ES-I3 (cell line): ENCODE data around the gene UGT2B17.
"Not testable (repeated sequence)": the region's sequence is repeated elsewhere in the genome, so short reads cannot be mapped to it uniquely, and the experiment has no call there.

Experiments used
- H3K36me3 ChIP-seq: 2 replicates; pipeline ENCODE4 v1.6.1; 2013; ENCODE audit warnings: mild to moderate bottlenecking, low read length, control low read depth, moderate library complexity; ENCODE audit not compliant: insufficient read depth
- H3K4me1 ChIP-seq: 2 replicates; pipeline ENCODE4 v1.6.1; 2013; ENCODE audit warnings: mild to moderate bottlenecking, control low read depth, low read length; ENCODE audit not compliant: insufficient read depth
- H3K9ac ChIP-seq: 2 replicates; pipeline ENCODE4 v1.6.1; 2013; ENCODE audit warnings: low read depth, mild to moderate bottlenecking, low read length, moderate library complexity
- H3K9me3 ChIP-seq: 2 replicates; pipeline ENCODE4 v1.6.1; 2013; ENCODE audit warnings: mild to moderate bottlenecking, low read length, moderate library complexity; ENCODE audit not compliant: control insufficient read depth, insufficient read depth

The UGT2B17 gene

DNA sequence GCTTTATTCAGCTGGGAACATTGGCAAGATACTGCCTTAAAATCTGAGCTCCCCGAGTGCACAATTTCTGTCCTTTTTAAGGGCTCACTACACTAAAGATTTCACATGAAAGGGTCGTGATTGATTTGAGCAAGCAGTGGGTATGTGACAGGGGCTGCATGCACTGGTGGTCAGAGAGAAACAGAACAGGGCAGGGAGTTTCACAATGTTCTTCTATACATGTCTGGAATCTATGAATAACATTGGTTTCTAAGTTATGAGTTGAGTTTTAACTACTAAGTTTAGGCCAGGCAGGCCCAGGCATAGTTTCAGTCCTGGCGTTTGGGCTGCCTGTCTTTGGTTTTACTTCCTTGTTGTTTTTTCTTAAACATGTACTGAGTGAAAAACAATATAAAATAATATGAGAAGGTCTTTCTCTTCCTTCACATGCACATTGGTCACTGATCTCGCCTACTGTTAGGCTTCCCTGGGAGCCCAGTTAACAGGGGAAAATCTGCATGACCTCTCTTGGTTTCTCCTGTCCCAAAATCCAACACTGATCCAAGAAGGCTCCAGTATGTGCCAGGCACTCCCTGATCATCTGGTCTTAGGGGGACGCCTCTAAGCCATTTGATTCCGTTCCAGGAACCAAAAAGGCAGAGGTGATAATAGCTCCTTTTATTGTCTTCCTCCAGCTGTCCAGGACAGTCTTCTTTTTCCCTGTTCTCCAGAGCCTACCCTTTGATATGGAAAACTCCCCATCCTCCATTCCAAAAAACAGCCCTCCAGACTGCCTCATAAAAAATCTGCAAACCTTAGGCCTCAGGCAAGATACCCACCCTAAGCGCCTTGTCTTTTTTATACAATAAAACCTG, at the start of gene UGT2B17:
Gene UGT2B17 (minus strand): TSS at position 51 of the 854 bp plus-strand sequence. CDS start 7,838 bp downstream, outside the sequence.
- H3K36me3 ChIP-seq: no peaks in the 10 kb centered on the region
- H3K9ac ChIP-seq: no peak within 1 kb of the TSS
- H3K9me3 ChIP-seq: no peaks in the 10 kb centered on the region
- no peaks in the 10 kb centered on the region for H3K4me1 ChIP-seq

DNA sequence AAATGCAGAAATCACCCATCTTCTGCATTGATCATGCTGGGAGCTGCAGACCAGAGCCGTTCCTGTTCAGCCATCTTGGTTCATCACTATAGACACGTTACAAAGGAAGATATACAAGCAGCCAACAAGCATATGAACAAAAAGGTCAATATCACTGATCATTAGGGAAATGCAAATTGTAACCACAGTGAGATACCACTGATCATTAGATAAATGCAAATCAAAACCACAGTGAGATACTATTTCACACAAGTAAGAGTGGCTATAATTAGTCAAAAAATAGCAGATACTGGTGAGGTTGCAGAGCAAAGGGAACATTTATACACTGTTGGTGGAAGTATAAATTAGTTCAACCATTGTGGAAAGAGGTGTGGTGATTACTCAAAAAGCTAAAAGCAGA, 46.6 kb upstream of the UGT2B17 start:
- H3K36me3 ChIP-seq, H3K9me3 ChIP-seq, H3K9ac ChIP-seq, H3K4me1 ChIP-seq: not testable (repeated sequence)

DNA sequence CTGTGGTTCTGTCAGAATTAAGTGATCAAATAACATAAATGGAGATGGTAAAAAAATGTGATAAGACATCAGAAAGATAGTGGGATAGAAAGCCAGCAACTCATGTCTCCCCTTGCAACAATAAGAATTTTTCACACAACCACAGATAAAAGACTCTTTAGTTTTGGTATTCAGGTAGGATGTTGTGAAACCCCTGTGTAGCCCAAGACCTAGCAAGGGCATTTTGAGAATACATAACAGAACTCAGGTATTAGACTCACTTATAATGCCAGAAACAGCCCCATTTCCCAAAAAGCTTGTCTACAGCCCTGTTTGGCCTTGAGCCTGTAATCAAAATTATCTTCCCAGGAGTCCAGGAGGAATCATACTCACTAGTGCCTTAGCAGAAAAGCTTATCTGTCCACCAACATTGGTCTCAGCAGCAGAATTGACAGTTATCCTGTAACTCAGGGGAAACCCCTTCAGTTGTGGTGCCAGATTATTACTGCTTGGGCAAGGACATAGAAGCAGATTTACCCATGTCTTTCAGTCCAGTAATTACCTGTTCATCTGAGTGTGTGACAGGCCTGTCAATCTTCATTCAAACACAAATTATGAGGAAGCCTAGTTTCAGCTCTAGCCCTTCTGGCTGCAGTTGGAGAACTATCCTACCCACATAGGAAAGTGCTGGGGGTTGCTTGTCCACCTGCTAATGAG, 41.0 kb upstream of the UGT2B17 start:
- Histone ChIP-seq H3K36me3 (no peaks in the 10 kb centered on the region), H3K4me1 (no peaks in the 10 kb centered on the region), H3K9ac (no peak overlapping the region), H3K9me3 (no peaks in the 10 kb centered on the region)

DNA sequence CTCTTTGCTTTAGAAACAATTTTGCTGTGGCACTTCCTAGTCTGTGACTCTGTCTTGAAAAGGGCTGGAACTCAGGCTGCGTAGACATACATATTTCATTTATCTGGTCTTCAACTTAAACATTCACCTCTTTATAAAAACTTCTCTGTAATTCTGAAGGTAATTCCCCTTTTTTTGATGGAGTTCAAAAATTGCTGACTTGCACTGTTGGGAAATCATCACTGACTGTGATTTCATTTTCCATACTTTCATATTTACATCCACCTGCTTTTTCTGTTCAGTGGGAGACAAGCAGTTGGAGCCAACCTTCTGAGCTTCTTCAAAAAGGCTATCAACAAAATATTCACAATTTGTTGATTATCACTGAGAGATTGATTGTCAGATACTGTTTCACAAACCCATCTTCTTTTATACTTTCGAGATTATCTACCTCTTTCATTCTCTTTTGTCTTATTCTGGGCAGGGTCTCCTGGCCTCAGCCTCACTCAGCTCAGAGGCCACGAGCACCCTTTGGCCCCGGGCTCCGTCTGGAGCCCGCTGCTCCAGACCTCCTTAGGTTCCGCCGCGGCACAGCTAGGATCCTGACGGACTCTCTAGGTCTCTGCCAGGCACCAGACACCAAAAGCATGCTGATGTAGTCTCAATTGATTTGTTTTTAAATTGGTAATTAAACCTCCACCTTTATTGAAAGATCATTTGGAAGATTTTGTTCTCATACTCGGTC, 39.7 kb upstream of the UGT2B17 start:
- H3K4me1 ChIP-seq: no peaks in the 10 kb centered on the region
- no peak overlapping the region for H3K9ac ChIP-seq
- no peaks in the 10 kb centered on the region for H3K36me3 ChIP-seq
- H3K9me3 ChIP-seq: no peaks in the 10 kb centered on the region

DNA sequence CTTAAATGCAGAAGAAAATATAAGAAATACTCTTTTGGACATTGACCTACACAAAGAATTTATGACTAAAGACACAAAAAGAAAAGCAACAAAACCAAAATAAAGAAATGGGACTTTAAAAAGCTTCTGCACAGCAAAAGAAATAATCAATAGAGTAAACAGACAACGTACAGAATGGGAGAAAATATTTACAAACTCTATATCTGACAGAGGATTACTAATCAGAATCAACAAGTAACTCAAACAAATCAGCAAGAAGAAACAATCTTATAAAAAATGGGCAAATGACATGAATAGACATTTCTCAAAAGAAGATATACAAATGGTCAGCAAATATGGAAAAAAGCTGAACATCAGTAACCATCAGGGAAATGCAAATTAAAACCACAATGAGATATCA, 37.6 kb upstream of the UGT2B17 start:
- Histone ChIP-seq H3K9me3 (no peaks in the 10 kb centered on the region), H3K9ac (no peak overlapping the region), H3K4me1 (no peaks in the 10 kb centered on the region), H3K36me3 (no peaks in the 10 kb centered on the region)

DNA sequence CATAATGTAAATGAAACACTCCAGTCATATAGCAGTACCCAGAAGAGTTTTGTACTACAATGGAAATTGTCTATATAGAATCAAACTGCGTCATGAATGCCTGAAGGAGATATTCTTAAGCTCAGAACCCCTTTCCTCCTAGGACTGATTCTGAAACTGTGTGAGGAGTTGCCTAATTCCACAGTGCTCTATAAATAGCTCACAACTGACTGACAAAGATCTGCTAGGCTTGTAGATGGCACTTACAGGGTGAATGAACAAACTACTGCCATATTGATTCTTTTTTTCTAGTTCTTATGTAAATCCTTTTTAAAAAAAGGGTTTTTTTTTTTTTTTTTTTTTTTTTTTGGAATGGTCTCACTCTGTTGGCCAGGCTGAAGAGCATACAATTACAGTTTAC, 30.1 kb upstream of the UGT2B17 start:
- Histone ChIP-seq H3K36me3 (no peaks in the 10 kb centered on the region), H3K9ac (no peak overlapping the region), H3K4me1 (no peaks in the 10 kb centered on the region), H3K9me3 (no peaks in the 10 kb centered on the region)

DNA sequence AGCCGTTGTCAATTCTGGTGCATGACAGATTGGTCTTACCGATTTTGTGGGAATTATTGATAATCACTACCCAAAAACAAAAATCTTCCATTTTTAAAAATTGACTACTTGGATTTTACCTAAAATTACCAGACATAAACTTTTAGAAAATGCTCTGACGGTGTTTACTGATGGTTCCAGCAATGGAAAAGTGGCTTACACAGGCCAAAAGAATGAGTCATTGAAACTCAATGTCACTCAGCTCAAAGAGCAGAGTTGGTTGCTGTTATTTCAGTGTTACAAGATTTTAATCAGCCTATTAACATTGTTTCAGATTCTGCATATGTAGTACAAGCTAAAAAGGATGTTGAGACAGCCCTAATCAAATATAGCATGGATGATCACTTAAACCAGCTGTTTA, 23.0 kb upstream of the UGT2B17 start:
- Histone ChIP-seq H3K36me3 (no peaks in the 10 kb centered on the region), H3K9me3 (no peaks in the 10 kb centered on the region), H3K9ac (no peak overlapping the region), H3K4me1 (no peaks in the 10 kb centered on the region)

DNA sequence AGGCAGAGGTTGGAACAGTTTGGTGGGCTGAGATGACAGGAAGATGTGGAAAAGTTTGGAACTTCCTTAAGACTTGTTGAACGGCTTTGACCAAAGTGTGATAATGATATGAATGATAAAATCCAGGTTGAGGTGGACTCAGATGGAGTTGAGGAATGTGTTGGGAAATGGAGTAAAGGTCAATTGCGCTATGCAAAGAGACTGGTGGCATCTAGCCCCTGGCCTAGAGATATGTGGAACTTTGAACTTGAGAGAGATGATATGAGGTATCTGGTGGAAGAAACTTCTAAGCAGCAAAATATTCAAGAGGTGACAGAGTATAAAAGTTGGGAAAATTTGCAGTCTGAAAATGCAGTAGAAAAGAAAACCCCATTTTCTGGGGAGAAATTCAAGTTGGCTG, 21.4 kb upstream of the UGT2B17 start:
- H3K36me3 ChIP-seq: no peaks in the 10 kb centered on the region
- no peaks in the 10 kb centered on the region for H3K4me1 ChIP-seq
- no peak overlapping the region for H3K9ac ChIP-seq
- H3K9me3 ChIP-seq: no peaks in the 10 kb centered on the region

DNA sequence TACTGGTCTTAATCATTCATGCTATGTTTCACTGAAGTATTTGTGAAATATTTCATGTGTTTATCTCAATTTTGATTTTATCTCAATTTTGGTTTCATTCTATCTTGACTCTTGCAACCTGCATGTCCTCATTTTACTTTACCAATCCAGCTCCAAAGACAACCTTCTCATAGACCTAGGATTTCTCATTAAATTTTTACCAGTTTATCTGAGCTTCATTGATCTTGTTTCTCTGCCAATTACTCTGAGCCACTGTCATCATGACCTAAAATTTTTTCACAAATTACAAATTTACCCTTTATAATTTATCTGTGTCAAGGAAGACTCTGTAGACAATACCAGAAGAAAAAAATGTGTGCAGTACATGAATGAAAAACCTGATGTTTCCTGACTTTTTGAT, 18.6 kb upstream of the UGT2B17 start:
- Histone ChIP-seq H3K9ac (no peak overlapping the region), H3K4me1 (0 out of 2 replicates have a peak, but pooled peaks cover 4% of the 10 kb centered on the region), H3K36me3 (no peaks in the 10 kb centered on the region), H3K9me3 (no peaks in the 10 kb centered on the region)

DNA sequence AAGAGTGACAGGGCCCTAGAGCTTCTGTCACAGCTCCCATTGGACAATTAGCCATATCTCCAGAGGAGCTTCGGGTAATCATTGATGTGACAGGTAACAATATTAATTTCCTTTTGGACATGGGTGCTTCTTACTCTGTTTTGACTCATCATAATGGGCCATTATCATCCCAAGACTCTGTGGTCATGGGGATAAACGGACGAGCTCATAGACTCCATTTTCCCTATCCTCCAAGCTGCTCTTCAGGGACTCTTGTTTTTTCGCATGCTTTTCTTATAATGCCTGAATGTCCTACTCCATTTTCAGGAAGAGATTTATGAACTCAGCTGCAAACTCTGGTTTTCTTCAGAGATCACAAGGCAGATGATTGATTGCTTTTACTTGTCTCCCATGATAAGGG, 17.0 kb upstream of the UGT2B17 start:
- 0 out of 2 replicates have a peak, but pooled peaks cover 4% of the 10 kb centered on the region for H3K4me1 ChIP-seq
- no peaks in the 10 kb centered on the region for H3K36me3 ChIP-seq
- no peak overlapping the region for H3K9ac ChIP-seq
- H3K9me3 ChIP-seq: no peaks in the 10 kb centered on the region

DNA sequence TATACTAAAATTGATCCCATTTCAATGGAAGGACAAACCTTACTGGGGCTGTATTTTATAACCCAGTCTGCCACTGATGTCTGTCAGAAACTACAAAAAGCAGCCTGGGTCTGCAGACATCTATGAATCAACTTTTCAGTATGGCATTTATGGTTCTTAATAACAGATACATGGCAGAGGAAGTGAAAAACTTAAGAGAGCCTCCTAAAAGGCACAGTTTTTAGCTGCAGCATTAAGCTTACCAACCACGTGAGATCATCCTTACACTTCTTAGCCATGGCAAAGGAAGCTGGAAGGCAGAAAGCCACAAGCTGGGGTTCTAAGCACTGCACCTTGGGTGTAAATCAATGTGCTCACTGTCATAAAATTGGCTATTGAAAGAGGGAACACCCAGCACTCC, 16.6 kb upstream of the UGT2B17 start:
- Histone ChIP-seq H3K9ac (no peak overlapping the region), H3K36me3 (no peaks in the 10 kb centered on the region), H3K9me3 (no peaks in the 10 kb centered on the region), H3K4me1 (0 out of 2 replicates have a peak, but pooled peaks cover 4% of the 10 kb centered on the region)

DNA sequence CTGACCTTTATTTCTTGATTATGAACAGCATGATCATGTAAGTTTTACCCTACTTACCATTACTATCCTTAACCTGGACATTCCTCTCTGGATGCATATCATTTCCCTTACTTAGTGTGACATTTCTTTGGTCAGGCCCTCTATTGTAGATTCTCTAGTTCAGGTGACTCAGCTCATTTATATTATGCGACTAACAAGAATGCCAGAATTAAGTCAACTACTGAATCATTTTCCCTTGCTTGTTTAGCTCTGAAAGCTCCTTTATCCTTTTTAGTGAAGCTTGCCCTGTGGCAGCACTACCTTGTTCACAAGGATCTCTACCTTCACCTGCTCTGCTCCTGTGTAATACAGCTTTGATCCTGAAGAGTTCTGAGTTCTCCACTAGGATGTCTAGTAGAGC, 15.1 kb upstream of the UGT2B17 start:
- no peak overlapping the region for H3K9ac ChIP-seq
- H3K9me3 ChIP-seq: no peaks in the 10 kb centered on the region
- H3K36me3 ChIP-seq: no peaks in the 10 kb centered on the region
- 0 out of 2 replicates have a peak, but pooled peaks cover 4% of the 10 kb centered on the region for H3K4me1 ChIP-seq

DNA sequence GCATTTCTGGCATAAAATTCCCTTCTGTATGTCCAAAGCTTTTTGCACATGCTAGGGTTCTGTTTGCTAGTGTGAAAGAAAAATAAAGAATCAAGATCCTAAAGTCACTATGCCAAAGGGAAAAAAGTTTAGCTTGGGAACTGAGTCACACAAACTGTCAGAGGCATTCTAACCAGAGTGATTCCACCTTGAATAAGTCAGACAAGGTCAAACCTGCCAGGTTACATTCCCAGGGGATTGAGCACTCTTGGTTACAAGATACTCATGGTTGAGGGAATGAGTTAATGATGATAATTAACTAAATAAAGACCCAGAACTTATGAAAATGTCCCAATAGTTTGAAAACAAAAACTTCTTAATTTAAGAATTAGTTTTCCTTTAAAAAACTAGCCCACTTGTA, 13.7 kb upstream of the UGT2B17 start:
- H3K9me3 ChIP-seq: no peaks in the 10 kb centered on the region
- no peak overlapping the region for H3K9ac ChIP-seq
- 0 out of 2 replicates have a peak, but pooled peaks cover 4% of the 10 kb centered on the region for H3K4me1 ChIP-seq
- no peaks in the 10 kb centered on the region for H3K36me3 ChIP-seq

DNA sequence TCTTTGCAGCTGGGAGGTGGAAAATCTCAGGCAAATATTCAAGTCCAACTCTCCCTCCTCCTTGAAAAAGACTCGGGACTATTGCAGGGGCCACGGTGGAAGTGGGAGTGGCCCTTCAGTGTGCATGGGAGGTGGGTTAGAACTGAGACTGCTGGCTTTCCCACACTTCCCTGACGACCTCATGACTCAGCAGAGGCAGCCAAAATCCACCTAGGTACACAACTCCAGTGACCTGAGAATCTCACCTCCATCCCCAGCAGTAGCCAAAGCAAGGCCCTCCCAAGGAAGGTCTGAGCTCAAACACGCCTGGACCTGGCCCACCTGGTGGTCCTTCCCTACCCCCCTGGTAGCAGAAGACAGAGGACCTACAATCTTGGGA, 6.2 kb upstream of the UGT2B17 start:
- no peak overlapping the region for H3K9ac ChIP-seq
- H3K9me3 ChIP-seq: no peaks in the 10 kb centered on the region
- no peaks in the 10 kb centered on the region for H3K36me3 ChIP-seq
- H3K4me1 ChIP-seq: no peaks in the 10 kb centered on the region
